ENCODE data around the gene SLCO1B3.
"Not testable (repeated sequence)": the region's sequence is repeated elsewhere in the genome, so short reads cannot be mapped to it uniquely, and the experiment has no call there.

The SLCO1B3 gene

GRCh38 chr12:20810487-20810886 is at the start of gene SLCO1B3:
Gene SLCO1B3 (plus strand): TSS chr12:20810705. CDS start chr12:20815739, 5,034 bp downstream.
- no peak for DNase-seq

GRCh38 chr12:20777420-20777819 is 33.1 kb upstream of the SLCO1B3 start:
- DNase-seq = no peak

GRCh38 chr12:20778969-20779368 is 31.5 kb upstream of the SLCO1B3 start:
- DNase-seq = no peak

- DNase-seq = not testable (repeated sequence)
Measured at GRCh38 chr12:20779971-20780370, 30.5 kb upstream of the SLCO1B3 start.

GRCh38 chr12:20783796-20784357 is 26.6 kb upstream of the SLCO1B3 start:
- not testable (repeated sequence) for DNase-seq

GRCh38 chr12:20792971-20793370 is 17.5 kb upstream of the SLCO1B3 start:
- no peak for DNase-seq

GRCh38 chr12:20798554-20798953 is 12.0 kb upstream of the SLCO1B3 start:
- DNase-seq = no peak

GRCh38 chr12:20800160-20800559 is 10.3 kb upstream of the SLCO1B3 start:
- no peak for DNase-seq

- no peak for DNase-seq
Measured at GRCh38 chr12:20801035-20801434, 9.5 kb upstream of the SLCO1B3 start.

- no peak for DNase-seq
Measured at GRCh38 chr12:20805921-20806320, 4.6 kb upstream of the SLCO1B3 start.

GRCh38 chr12:20807192-20808080 is 3.1 kb upstream of the SLCO1B3 start:
- no peak for DNase-seq

- DNase-seq = no peak
Measured at GRCh38 chr12:20808521-20808920, 2.0 kb upstream of the SLCO1B3 start.

GRCh38 chr12:20815574-20815973 is 5.1 kb downstream of the SLCO1B3 start:
- no peak for DNase-seq

- no peak for DNase-seq
Measured at GRCh38 chr12:20822415-20822814, 11.9 kb downstream of the SLCO1B3 start.

- DNase-seq = no peak
Measured at GRCh38 chr12:20822925-20823324, 12.4 kb downstream of the SLCO1B3 start.

- DNase-seq = no peak
Measured at GRCh38 chr12:20829919-20830318, 19.4 kb downstream of the SLCO1B3 start.

- DNase-seq = no peak
Measured at GRCh38 chr12:20830456-20830855, 20.0 kb downstream of the SLCO1B3 start.

GRCh38 chr12:20832911-20833310 is 22.4 kb downstream of the SLCO1B3 start:
- DNase-seq = no peak

- DNase-seq = no peak
Measured at GRCh38 chr12:20852649-20853048, 42.1 kb downstream of the SLCO1B3 start.

- DNase-seq = no peak
Measured at GRCh38 chr12:20863056-20863455, 52.6 kb downstream of the SLCO1B3 start.

- no peak for DNase-seq
Measured at GRCh38 chr12:20865873-20866272, 55.4 kb downstream of the SLCO1B3 start.

GRCh38 chr12:20868277-20868676 is 57.8 kb downstream of the SLCO1B3 start:
- DNase-seq = no peak

GRCh38 chr12:20883288-20883687 is 72.8 kb downstream of the SLCO1B3 start:
- DNase-seq = no peak

GRCh38 chr12:20885116-20885515 is 74.6 kb downstream of the SLCO1B3 start:
- no peak for DNase-seq
